Stomach (tissue), 4 donors: ENCODE results near the gene ADGRA1.

Experiments
- EP300 ChIP-seq: sonication (generic); formaldehyde crosslinking; IDR thresholded peaks from one replicate; pipeline ENCODE4 v1.6.1; 2017; ENCODE audit warnings: antibody characterized with exemption
- POLR2A ChIP-seq, 4 donors: fragments of 450-650 bp; IDR thresholded peaks; one replicate each; pipeline ENCODE4 v1.6.1; 2016; ENCODE audit warnings: antibody characterized with exemption in 4 of 4, control low read depth in 2 of 4, mild to moderate bottlenecking in 1 of 4, moderate library complexity in 1 of 4
- TF ChIP-seq, protein P1 (sequence below), 7 experiments: fragments of 450-650 bp in 4 of 7; fragments of 200-600 bp in 3 of 7; sonication (generic) in 3 of 7; IDR thresholded peaks; one replicate each; pipeline ENCODE4 v1.5.1; 2016 to 2019; ENCODE audit warnings: antibody characterized with exemption in 7 of 7, control low read depth in 2 of 7, mild to moderate bottlenecking in 1 of 7

DNA sequence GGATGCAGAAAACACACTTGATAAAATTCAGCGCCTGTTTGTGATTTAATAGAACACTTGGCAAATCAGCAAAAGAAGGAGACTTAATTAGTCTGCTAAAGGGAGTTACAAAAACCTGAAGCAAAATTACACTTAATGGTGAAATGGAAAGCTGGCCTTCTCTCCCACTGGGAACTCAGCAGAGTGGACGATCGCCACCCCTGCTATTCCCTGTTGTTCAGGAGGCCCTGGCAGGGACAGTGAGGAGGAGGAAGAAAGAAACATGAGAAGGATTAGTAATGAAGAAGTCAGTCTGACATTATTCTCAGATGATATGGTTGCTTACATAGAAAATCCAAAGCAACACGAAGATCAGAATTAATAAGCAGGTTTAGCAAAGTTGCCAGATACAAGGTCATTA is 66.7 kb downstream of the ADGRA1 start:
- TF ChIP-seq, protein P1, sequence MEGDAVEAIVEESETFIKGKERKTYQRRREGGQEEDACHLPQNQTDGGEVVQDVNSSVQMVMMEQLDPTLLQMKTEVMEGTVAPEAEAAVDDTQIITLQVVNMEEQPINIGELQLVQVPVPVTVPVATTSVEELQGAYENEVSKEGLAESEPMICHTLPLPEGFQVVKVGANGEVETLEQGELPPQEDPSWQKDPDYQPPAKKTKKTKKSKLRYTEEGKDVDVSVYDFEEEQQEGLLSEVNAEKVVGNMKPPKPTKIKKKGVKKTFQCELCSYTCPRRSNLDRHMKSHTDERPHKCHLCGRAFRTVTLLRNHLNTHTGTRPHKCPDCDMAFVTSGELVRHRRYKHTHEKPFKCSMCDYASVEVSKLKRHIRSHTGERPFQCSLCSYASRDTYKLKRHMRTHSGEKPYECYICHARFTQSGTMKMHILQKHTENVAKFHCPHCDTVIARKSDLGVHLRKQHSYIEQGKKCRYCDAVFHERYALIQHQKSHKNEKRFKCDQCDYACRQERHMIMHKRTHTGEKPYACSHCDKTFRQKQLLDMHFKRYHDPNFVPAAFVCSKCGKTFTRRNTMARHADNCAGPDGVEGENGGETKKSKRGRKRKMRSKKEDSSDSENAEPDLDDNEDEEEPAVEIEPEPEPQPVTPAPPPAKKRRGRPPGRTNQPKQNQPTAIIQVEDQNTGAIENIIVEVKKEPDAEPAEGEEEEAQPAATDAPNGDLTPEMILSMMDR (IDR thresholded peaks at IDR 0.05): no peak
- TF ChIP-seq POLR2A (IDR thresholded peaks at IDR 0.05): no peak
- TF ChIP-seq EP300: no peak
